H1 (cell line): ENCODE results near the gene MAP6. TPM values are rescaled to one million over a fixed set of nuclear protein-coding genes. Genes with fewer than 3 reads are reported as not detected.

Experiments used
- CEBPB ChIP-seq: IDR thresholded peaks from 2 replicates; pipeline ENCODE4 v1.6.1; 2012; ENCODE audit warnings: low read depth, low read length
- CTCF ChIP-seq, 3 experiments: IDR thresholded peaks; 1 replicate in 2 of 3; 2 replicates in 1 of 3; pipeline versions ENCODE4 v1.5.1 to v1.6.1; 2011; ENCODE audit warnings: low read length in 3 of 3, mild to moderate bottlenecking in 3 of 3, inconsistent platforms in 2 of 3, low read depth in 1 of 3, moderate library complexity in 1 of 3; ENCODE audit not compliant: insufficient read depth in 1 of 3; ENCODE audit errors: control extremely low read depth in 1 of 3
- GTF2F1 ChIP-seq: IDR thresholded peaks from 2 replicates; pipeline ENCODE4 v1.6.1; 2012; ENCODE audit warnings: low read depth, low read length, improper control_type of control experiment, borderline replicate concordance
- KDM4A ChIP-seq: IDR thresholded peaks from one replicate; pipeline ENCODE4 v1.7.1; 2012; ENCODE audit warnings: low read depth, mild to moderate bottlenecking, moderate library complexity, low read length, inconsistent platforms; ENCODE audit not compliant: severe bottlenecking
- MAFK ChIP-seq: IDR thresholded peaks from 2 replicates; pipeline ENCODE4 v1.6.1; 2012; ENCODE audit warnings: low read depth, mild to moderate bottlenecking, improper control_type of control experiment, low read length
- RBBP5 ChIP-seq: IDR thresholded peaks from 2 replicates; pipeline ENCODE4 v1.7.1; 2012; ENCODE audit warnings: low read depth, mild to moderate bottlenecking, inconsistent platforms, low read length, moderate library complexity, borderline replicate concordance
- RXRA ChIP-seq: IDR thresholded peaks from 2 replicates; pipeline ENCODE4 v1.6.1; 2011; ENCODE audit warnings: low read depth, mild to moderate bottlenecking, low read length, moderate library complexity; ENCODE audit not compliant: insufficient read depth
- SIN3A ChIP-seq, 2 experiments: IDR thresholded peaks in 1 of 2; conservative IDR thresholded peaks in 1 of 2; 2 replicates each; pipeline ENCODE4 v1.6.1; 2011 to 2012; ENCODE audit warnings: low read length in 2 of 2, improper control_type of control experiment in 1 of 2, low read depth in 1 of 2, mild to moderate bottlenecking in 1 of 2
- SP4 ChIP-seq: IDR thresholded peaks from 2 replicates; pipeline ENCODE4 v1.6.1; 2012; ENCODE audit warnings: low read length, inconsistent platforms
- TAF1 ChIP-seq: IDR thresholded peaks from 2 replicates; pipeline ENCODE4 v1.6.1; 2011; ENCODE audit warnings: mild to moderate bottlenecking, low read depth, low read length
- TBP ChIP-seq: IDR thresholded peaks from 2 replicates; pipeline ENCODE4 v1.6.1; 2011; ENCODE audit warnings: low read depth, low read length, improper control_type of control experiment
- polyA plus RNA-seq, 7 experiments: library from polyadenylated mRNA; depleted of rRNA in 3 of 7; stranded (reverse) in 5 of 7; unstranded in 2 of 7; fragments of >200 nt in 5 of 7; fragments of 200-250 nt in 2 of 7; gene quantifications; 1 replicate in 5 of 7; 2 replicates in 1 of 7; 4 replicates in 1 of 7; pipeline versions ENCODE4 v1.2.1 to v1.2.3, GENCODE V29; 2011 to 2013; ENCODE audit warnings: missing spikeins in 2 of 7, mixed read lengths in 2 of 7
- total RNA-seq: library from RNA; stranded (reverse); fragmentation: NEBNext Ultra II Directional; extraction: Animal tissue kit (Norgen Biotek cat#: 25700); gene quantifications from 2 replicates; pipeline ENCODE4 v1.2.1, GENCODE V29; 2021

Gene MAP6
- total and polyA plus RNA-seq, 2 of the 8 experiments (the other 6 are each of a cell fraction or from before 2014, with no cell fraction given), result 0.54 to 0.89 TPM

GRCh38 chr11:75667255-75667830, 1.5 kb downstream of the MAP6 start (continued):
- TF ChIP-seq KDM4A, result peak; percentile 72
- no peak for TF ChIP-seq TAF1
- peak; percentile 24; the same call in 1 of the 2 replicates for TF ChIP-seq RBBP5
- TF ChIP-seq GTF2F1, result no peak
- 0 out of 2 replicates have a peak, but pooled peaks have one; percentile 1 for TF ChIP-seq TBP
- TF ChIP-seq CTCF (IDR thresholded peaks at IDR 0.05; ENCODE audit: control extremely low read depth in 1 of 3, insufficient read depth in 1 of 3, low read depth in 1 of 3, low read length in 3 of 3), result peak in 2 of 3 experiments; percentile 2 to 23; a peak in 2 of 4 replicates
- no peak for TF ChIP-seq SP4
- no peak for TF ChIP-seq CEBPB
- TF ChIP-seq MAFK, result no peak
- TF ChIP-seq RXRA, result no peak
- no peak; a peak in 1 of 4 replicates for TF ChIP-seq SIN3A (conservative IDR thresholded peaks at IDR 0.05 in 1 of 2, IDR thresholded peaks at IDR 0.05 in 1 of 2; ENCODE audit: low read depth in 1 of 2, low read length in 2 of 2)
- TF ChIP-seq, all 59 proteins: peak for 6
